GM21576 (cell line): Measurements from ENCODE around the gene PRKCA.
"Not testable (repeated sequence)": the region's sequence is repeated elsewhere in the genome, so short reads cannot be mapped to it uniquely, and the experiment has no call there.

Source experiments
- ATAC-seq: cut with Tn5 transposase; IDR thresholded peaks from one replicate; pipeline ENCODE4 v1.9.1; 2021; ENCODE audit warnings: mild to moderate bottlenecking, moderate library complexity; ENCODE audit not compliant: unreplicated experiment

Gene PRKCA

GRCh38 chr17:66724581-66725341, 422.3 kb downstream of the PRKCA start:
- no peak for ATAC-seq

- ATAC-seq = not testable (repeated sequence)
Observed at GRCh38 chr17:66725438-66725837, 423.0 kb downstream of the PRKCA start.

GRCh38 chr17:66725956-66726355, 423.5 kb downstream of the PRKCA start:
- no peak for ATAC-seq

- ATAC-seq = no peak
Observed at GRCh38 chr17:66726371-66726770, 424.0 kb downstream of the PRKCA start.

- ATAC-seq = no peak
Observed at GRCh38 chr17:66726846-66727245, 424.4 kb downstream of the PRKCA start.

GRCh38 chr17:66727634-66728570, 425.5 kb downstream of the PRKCA start:
- no peak for ATAC-seq

GRCh38 chr17:66730461-66730923, 428.1 kb downstream of the PRKCA start:
- no peak for ATAC-seq

GRCh38 chr17:66733759-66734158, 431.3 kb downstream of the PRKCA start:
- ATAC-seq = no peak

GRCh38 chr17:66734186-66734943, 432.0 kb downstream of the PRKCA start:
- no peak for ATAC-seq

GRCh38 chr17:66737524-66737923, 435.1 kb downstream of the PRKCA start:
- no peak for ATAC-seq

- ATAC-seq = no peak
Observed at GRCh38 chr17:66738301-66738700, 435.9 kb downstream of the PRKCA start.

GRCh38 chr17:66739553-66739952, 437.1 kb downstream of the PRKCA start:
- ATAC-seq = no peak

GRCh38 chr17:66740226-66740625, 437.8 kb downstream of the PRKCA start:
- ATAC-seq = no peak

- ATAC-seq = no peak
Observed at GRCh38 chr17:66743511-66743910, 441.1 kb downstream of the PRKCA start.

GRCh38 chr17:66746736-66747135, 444.3 kb downstream of the PRKCA start:
- no peak for ATAC-seq

GRCh38 chr17:66747578-66748275, 445.3 kb downstream of the PRKCA start:
- no peak for ATAC-seq

GRCh38 chr17:66748578-66748977, 446.2 kb downstream of the PRKCA start:
- no peak for ATAC-seq

- no peak for ATAC-seq
Observed at GRCh38 chr17:66749217-66749832, 446.9 kb downstream of the PRKCA start.

GRCh38 chr17:66750116-66750515, 447.7 kb downstream of the PRKCA start:
- no peak for ATAC-seq
